ENCODE measurements around the gene TRIM44.
"Not testable (repeated sequence)": the region's sequence is repeated elsewhere in the genome, so short reads cannot be mapped to it uniquely, and the experiment has no call there.

Gene TRIM44

DNA sequence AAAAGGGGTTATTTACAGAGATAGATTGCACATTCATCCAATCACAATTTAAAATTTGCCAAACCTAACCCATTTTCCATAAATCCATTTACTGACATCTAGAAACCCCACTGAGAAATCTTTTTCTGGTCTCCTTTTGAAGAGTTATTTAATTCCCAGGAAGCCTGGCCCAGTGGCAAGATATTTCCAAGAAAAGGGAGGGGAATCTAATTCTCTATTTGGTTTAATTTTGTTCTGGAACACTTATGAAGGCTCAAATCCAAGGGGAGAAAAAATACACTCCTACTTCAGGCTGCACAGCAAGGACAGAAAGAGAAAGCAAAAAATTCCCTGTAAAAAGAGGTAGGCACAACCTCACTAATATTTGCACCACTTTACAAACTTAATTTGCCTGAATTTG is 193.1 kb downstream of the TRIM44 start:
- DNase-seq (ENCODE audit: low spot score), result no peak

DNA sequence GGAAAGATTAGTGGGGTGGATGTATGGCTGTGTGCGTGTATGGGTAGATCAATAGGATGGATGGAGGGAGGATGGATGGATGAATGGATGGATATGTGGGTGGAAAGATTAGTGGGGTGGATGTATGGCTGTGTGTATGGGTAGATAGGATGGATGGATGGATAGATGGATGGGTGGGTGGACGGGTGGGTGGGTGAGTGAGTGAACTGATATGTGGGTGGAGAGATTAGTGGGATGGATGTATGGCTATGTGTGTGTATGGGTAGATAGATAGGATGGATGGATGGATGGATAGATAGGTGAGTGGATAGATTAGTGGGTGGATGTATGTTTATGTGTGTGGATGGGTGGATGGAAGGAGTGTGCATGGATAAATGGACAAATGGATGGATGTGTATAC is 193.7 kb downstream of the TRIM44 start:
- no peak for DNase-seq (ENCODE audit: low spot score)

DNA sequence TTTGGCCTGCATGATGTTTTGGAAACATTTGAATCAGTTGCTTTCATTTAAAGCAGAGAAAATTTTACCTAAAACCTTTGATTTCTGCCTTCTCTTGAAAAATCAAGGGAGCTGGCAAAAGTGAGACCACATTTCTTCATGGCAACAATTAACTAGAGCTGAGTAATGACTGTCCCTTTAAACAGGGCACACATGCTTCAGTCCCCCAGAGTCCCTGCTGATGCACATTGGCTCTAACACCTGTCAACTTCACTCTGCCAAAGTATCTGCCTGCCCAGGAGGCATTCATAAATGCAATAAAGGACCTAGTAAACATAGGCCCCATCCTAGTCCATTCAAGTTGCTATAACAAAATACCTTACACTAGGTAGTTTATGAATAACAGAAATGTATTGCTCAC is 194.2 kb downstream of the TRIM44 start:
- DNase-seq (ENCODE audit: low spot score), result no peak

DNA sequence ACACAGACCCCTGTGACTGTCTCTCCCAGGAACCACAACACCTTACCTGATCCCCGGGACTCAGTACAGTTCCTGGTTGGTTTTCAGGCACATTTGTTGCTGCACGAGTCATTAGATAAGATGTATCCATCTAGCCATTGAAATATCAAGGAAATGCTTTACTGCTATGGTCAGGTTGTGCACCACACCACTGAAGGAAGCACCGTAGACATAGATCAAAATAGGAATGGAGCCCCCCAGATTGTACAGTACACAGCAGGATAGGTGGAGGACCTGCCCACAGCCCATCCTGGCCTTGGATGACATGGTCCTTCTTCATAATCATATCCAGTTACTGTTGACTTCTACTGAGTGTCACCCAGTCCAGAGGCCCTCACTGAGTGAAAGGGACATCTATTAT is 195.3 kb downstream of the TRIM44 start:
- no peak for DNase-seq (ENCODE audit: low spot score)

DNA sequence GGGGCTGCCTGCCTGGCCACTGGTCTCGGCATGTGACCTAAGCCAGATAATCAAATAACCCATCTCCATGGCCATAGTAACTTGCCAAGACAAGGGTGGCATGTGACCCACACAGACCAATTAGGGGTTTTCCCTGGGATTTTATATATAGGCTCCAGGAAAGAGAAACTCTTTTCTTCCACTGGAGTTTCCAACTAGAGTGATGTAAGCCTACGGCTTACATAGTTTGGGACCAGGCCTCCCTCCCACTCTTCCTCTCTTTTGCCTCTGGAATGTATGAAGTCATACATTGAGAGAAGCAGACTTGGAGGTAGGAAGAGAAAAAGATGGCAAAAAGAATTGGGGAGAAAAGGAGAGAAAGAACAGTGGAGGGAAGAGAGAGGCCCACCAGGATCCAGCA is 196.7 kb downstream of the TRIM44 start:
- DNase-seq (ENCODE audit: low spot score), result no peak

DNA sequence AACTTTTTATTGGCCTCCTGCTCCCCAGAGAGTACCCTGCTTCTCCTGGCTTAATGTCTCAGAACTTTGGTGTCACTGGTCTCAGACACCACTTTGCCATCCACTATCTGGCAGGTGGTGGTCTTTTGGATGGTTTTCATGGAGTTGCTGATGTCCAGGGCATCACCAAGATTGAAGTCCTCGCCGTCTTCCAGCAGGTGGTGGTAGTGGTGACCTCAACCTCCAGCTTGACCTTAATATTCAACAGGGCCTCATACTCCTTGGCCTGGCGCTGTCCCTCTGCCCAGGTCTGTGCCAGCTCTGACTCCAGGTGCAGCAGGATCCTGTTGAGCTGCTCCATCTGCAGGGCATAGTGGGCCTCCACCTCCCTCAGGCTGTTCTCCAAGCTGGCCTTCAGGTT is 197.6 kb downstream of the TRIM44 start:
- DNase-seq (ENCODE audit: low spot score), result not testable (repeated sequence)

DNA sequence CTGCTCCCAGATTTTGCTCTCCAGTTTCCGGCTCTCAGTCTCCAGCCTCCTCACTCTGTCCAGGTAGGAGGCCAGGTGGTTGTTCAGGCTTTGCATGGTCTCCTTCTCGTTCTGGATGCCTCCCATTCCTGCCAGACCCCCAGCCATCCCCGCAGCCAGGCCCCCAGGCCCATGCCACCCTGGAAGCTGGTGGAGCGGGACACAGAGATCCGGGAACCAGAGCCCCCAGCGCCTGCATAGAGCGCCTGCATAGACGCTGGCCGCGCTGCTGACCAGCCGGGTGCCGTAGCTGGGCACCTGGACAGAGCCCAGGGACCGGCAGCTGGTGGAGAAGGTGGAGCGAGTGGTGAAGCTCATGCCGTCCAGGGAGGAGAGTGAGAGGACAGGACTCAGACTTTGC is 198.6 kb downstream of the TRIM44 start:
- DNase-seq (ENCODE audit: low spot score), result no peak

DNA sequence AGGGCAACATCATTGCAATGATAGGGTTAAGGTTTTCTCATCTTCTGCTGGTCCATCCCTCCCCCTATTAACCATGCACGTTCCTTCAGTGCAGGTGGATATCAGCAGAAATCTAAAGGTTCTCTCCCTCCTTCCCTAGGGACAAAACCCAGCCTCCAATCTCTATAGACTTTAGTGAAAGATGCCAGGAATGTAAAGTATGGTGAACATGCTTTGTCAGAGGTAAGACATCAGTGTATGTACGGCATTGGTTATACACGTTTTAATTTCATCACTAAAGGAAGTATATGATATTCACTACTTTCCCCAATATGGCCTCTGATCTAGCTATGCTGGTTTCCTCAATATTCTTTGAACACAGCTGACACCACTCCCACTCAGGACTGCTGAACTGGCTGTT is 200.1 kb downstream of the TRIM44 start:
- DNase-seq (ENCODE audit: low spot score), result no peak

DNA sequence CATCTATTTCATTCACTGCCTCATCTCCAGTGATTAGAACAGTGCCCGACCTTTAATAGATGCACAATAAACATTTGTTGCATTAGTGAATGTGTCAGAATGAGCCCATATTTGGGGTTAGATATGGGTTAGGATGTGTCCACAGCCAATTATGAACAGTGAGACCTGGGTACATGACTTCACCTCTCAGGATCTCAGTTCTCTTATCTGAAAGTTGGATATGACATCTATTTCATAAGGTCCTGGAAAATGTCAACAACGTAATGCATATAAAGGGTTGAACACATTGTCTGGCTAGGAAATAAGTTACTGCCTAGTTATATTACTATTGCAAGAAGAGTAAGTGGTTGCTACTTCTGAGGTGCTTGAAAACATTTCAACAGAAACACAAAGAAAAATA is 201.6 kb downstream of the TRIM44 start:
- no peak for DNase-seq (ENCODE audit: low spot score)

DNA sequence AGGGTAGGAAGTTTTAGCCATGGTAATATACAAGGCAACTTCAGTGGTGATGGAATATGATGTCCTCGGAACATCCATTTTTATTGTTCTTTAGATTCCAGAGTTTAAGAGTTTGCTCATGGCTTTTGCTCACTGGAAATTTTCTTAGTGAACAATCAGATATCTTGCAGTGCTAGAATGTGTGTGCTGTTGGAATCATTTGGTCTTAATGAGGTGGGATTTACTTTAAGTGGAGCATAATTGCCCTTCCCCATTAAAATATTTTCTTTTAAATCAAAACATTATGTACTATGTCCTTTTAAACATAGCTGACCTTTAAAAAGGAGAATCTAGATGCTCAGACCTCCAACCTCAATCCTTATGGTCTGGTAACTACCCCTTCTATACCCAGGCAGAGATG is 204.0 kb downstream of the TRIM44 start:
- no peak for DNase-seq (ENCODE audit: low spot score)
